GM10266 (cell line): ENCODE data around the gene CACNG5.

ENCODE experiments used
- DNase-seq: peaks from one replicate; pipeline ENCODE4 v3.0.0; 2012; ENCODE audit errors: extremely low spot score
- CTCF ChIP-seq: IDR thresholded peaks from 2 replicates; pipeline ENCODE4 v1.5.1; 2012; ENCODE audit warnings: mild to moderate bottlenecking, low read depth; ENCODE audit not compliant: control insufficient read depth, insufficient read depth; ENCODE audit errors: missing control alignments

CACNG5 gene

GRCh38 chr17:66793814-66794213 lies 41.1 kb upstream of the CACNG5 start:
- no peak for DNase-seq
- no peak for TF ChIP-seq CTCF

GRCh38 chr17:66795486-66795885 lies 39.4 kb upstream of the CACNG5 start:
- TF ChIP-seq CTCF = no peak
- DNase-seq = no peak

GRCh38 chr17:66799849-66800537 lies 34.9 kb upstream of the CACNG5 start:
- DNase-seq = no peak
- no peak for TF ChIP-seq CTCF

GRCh38 chr17:66803474-66803951 lies 31.4 kb upstream of the CACNG5 start:
- TF ChIP-seq CTCF = no peak
- DNase-seq = no peak

GRCh38 chr17:66805567-66805966 lies 29.4 kb upstream of the CACNG5 start:
- no peak for TF ChIP-seq CTCF
- DNase-seq = no peak

- TF ChIP-seq CTCF = no peak
- DNase-seq = no peak
Observed at GRCh38 chr17:66807182-66807581, 27.7 kb upstream of the CACNG5 start.

GRCh38 chr17:66809408-66809807 lies 25.5 kb upstream of the CACNG5 start:
- no peak for DNase-seq
- TF ChIP-seq CTCF = no peak
